Measurements from ENCODE around the gene VAV2. TPM values are rescaled to one million over a fixed set of nuclear protein-coding genes. Genes with fewer than 3 reads are reported as not detected.

The VAV2 gene
- total and polyA plus RNA-seq, 9 of the 15 experiments (the other 6 are each of a cell fraction or from before 2014, with no cell fraction given), result 0.01 to 2.7 (median 1.0) TPM; not detected in 1

DNA sequence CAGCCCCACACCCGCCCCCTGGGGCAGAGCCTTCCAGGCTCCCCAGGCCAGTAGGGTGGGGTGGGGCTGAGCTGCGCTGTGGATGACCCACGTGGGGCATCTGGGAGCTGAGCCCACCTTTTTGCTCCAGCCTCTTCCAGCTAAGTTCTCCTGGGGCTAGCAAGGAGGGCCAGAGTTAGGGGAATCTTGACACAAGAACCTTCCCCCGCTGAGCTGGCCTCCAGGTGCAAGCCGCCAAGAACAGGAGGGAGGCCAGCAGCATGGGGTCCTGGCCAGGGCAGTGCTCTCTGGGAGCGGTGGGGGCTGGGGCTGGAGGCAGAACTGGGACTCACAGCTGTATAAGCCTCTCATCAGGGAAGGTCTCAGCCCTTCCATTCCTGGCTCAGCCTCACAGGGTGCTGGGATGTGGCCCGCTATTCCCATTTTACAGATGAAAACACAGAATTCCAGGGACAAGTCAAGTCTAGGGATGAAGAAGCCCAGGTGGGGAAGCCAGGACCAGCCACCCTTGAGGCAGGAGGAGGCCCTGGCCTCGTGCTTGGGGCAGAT lies 275.5 kb downstream of the VAV2 start:
- peaks cover 10 to 59% of the 10 kb centered on the region in 2 experiments; a peak in 4 of 5 replicates for H3K27me3 ChIP-seq (ENCODE audit: control insufficient read depth in 2 of 2, insufficient read depth in 2 of 2, low read length in 2 of 2)
- intact Hi-C loops (cut with micrococcal nuclease), result no loop called here
- H2AFZ ChIP-seq (ENCODE audit: low read depth, low read length), result no peak overlapping the region
- peaks cover 14% of the 10 kb centered on the region for H4K20me1 ChIP-seq (replicated peaks; ENCODE audit: control insufficient read depth, insufficient read depth, low read length)
- in situ Hi-C loops (cut with MboI), result no loop called here
- H3K9ac ChIP-seq (ENCODE audit: insufficient read depth in 1 of 2, low read depth in 2 of 2, low read length in 2 of 2), result no peak overlapping the region
- ATAC-seq (no peak), FAIRE-seq (no peak), DNase-seq (ENCODE audit: extremely low read depth in 1 of 4, low spot score in 3 of 4) (no peak)
- no peak overlapping the region for H3K27ac ChIP-seq (ENCODE audit: extremely low read depth, low read depth, low read length)
- H3K79me2 ChIP-seq (ENCODE audit: control insufficient read depth, insufficient read depth, low read length), result no peaks in the 10 kb centered on the region
- no peak overlapping the region for H3K4me3 ChIP-seq
- no TSS peak for BruUV-seq (replicated peaks)
- CTCF ChIA-PET (ENCODE audit: low intra/inter-chr PET ratio), result interaction anchor here (0.7 kb wide), 1 partner anchor 199 kb away, joined by 3 read pairs; no protein-coding TSS in a partner anchor
- H3K9me1 ChIP-seq (ENCODE audit: control insufficient read depth, insufficient read depth, low read length), result no peaks in the 10 kb centered on the region
- H3K36me3 ChIP-seq (ENCODE audit: control insufficient read depth, insufficient read depth, low read length), result no peaks in the 10 kb centered on the region
- no peaks in the 10 kb centered on the region for H3K9me3 ChIP-seq (replicated peaks; ENCODE audit: control insufficient read depth, insufficient read depth, low read depth, low read length)
- WGBS (ENCODE audit: insufficient coverage, low coverage, missing lambda C conversion rate), result 0% methylated on average over 8 of the region's 8 CpGs
- POLR2A ChIA-PET, result no interaction called here
- TF ChIP-seq, protein P1, sequence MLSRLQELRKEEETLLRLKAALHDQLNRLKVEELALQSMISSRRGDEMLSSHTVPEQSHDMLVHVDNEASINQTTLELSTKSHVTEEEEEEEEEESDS (CRISPR knock-in tag; IDR thresholded peaks at IDR 0.05), result no peak
- no peak for TF ChIP-seq ZNF217 (CRISPR knock-in tag; IDR thresholded peaks at IDR 0.05)
- no peak for TF ChIP-seq NEUROD1 (IDR thresholded peaks at IDR 0.05; ENCODE audit: borderline replicate concordance, low read depth, low read length, partially characterized antibody)
- H3K4me1 ChIP-seq (replicated peaks in 1 of 2; ENCODE audit: control insufficient read depth in 2 of 2, insufficient read depth in 2 of 2, low read length in 2 of 2), result peaks cover 0 to 16% of the 10 kb centered on the region in 2 experiments; a peak in 2 of 5 replicates
- H3K4me2 ChIP-seq (ENCODE audit: insufficient read depth, low read length), result no peak overlapping the region

Measured in K562 (cell line).